GM19463 (cell line): Measurements from ENCODE around the gene IER3.
A peak's percentile ranks its signal among the peaks of the same experiment; 100 is the strongest.

ENCODE experiments used
- ATAC-seq: cut with Tn5 transposase; IDR thresholded peaks from one replicate; pipeline ENCODE4 v1.9.1; 2021; ENCODE audit warnings: mild to moderate bottlenecking, moderate library complexity; ENCODE audit not compliant: unreplicated experiment

The IER3 gene

GRCh38 chr6:30749554-30750378, 5.4 kb upstream of the IER3 start:
- ATAC-seq: no peak

GRCh38 chr6:30748851-30749540, 4.6 kb upstream of the IER3 start:
- ATAC-seq: no peak

- ATAC-seq: no peak
Measured at GRCh38 chr6:30747902-30748769, 3.8 kb upstream of the IER3 start.

GRCh38 chr6:30747300-30747687, 2.9 kb upstream of the IER3 start:
- ATAC-seq: no peak

- peak; percentile 25 for ATAC-seq
Measured at GRCh38 chr6:30743099-30744053, 971 bp downstream of the IER3 start.

GRCh38 chr6:30742316-30743098, 1.8 kb downstream of the IER3 start, which contains the start of gene FLOT1:
Gene FLOT1 (minus strand): TSS chr6:30742687. CDS start chr6:30742189, 498 bp downstream.
- peak; percentile 71 for ATAC-seq

GRCh38 chr6:30741789-30742315, 2.5 kb downstream of the IER3 start:
- ATAC-seq: no peak

- ATAC-seq: no peak
Measured at GRCh38 chr6:30741063-30741779, 3.1 kb downstream of the IER3 start.

GRCh38 chr6:30740540-30740870, 3.8 kb downstream of the IER3 start:
- no peak for ATAC-seq

GRCh38 chr6:30738532-30738931, 5.8 kb downstream of the IER3 start:
- ATAC-seq: no peak

- ATAC-seq: no peak
Measured at GRCh38 chr6:30735668-30736314, 8.6 kb downstream of the IER3 start.

- no peak for ATAC-seq
Measured at GRCh38 chr6:30732237-30732943, 12.0 kb downstream of the IER3 start.

- peak; percentile 58 for ATAC-seq
Measured at GRCh38 chr6:30730601-30731435, 13.5 kb downstream of the IER3 start.

- ATAC-seq: no peak
Measured at GRCh38 chr6:30727920-30728553, 16.3 kb downstream of the IER3 start.

- no peak for ATAC-seq
Measured at GRCh38 chr6:30726506-30727413, 17.6 kb downstream of the IER3 start.
